NCI-H748 (cell line): Measurements from ENCODE around the gene NOL4L.
"Not testable (repeated sequence)": the region's sequence is repeated elsewhere in the genome, so short reads cannot be mapped to it uniquely, and the experiment has no call there.

ENCODE experiments used
- DNase-seq: peaks from one replicate; lab custom pipeline; 2025; ENCODE audit not compliant: unreplicated experiment; lab: John Stamatoyannopoulos, UW

Gene NOL4L

DNA sequence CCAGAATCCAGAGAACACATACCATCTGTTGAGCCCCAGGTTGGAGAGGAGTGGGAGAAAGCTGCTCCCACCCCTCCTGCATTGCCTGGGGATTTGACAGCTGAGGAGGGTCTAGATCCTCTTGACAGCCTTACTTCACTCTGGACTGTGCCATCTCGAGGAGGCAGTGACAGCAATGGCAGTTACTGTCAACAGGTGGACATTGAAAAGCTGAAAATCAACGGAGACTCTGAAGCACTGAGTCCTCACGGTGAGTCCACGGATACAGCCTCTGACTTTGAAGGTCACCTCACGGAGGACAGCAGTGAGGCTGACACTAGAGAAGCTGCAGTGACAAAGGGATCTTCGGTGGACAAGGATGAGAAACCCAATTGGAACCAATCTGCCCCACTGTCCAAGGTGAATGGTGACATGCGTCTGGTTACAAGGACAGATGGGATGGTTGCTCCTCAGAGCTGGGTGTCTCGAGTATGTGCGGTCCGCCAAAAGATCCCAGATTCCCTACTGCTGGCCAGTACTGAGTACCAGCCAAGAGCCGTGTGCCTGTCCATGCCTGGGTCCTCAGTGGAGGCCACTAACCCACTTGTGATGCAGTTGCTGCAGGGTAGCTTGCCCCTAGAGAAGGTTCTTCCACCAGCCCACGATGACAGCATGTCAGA, 149.6 kb downstream of the NOL4L start:
- no peak for DNase-seq

GRCh38 chr20:32434434-32434833, 150.7 kb downstream of the NOL4L start:
- no peak for DNase-seq

DNA sequence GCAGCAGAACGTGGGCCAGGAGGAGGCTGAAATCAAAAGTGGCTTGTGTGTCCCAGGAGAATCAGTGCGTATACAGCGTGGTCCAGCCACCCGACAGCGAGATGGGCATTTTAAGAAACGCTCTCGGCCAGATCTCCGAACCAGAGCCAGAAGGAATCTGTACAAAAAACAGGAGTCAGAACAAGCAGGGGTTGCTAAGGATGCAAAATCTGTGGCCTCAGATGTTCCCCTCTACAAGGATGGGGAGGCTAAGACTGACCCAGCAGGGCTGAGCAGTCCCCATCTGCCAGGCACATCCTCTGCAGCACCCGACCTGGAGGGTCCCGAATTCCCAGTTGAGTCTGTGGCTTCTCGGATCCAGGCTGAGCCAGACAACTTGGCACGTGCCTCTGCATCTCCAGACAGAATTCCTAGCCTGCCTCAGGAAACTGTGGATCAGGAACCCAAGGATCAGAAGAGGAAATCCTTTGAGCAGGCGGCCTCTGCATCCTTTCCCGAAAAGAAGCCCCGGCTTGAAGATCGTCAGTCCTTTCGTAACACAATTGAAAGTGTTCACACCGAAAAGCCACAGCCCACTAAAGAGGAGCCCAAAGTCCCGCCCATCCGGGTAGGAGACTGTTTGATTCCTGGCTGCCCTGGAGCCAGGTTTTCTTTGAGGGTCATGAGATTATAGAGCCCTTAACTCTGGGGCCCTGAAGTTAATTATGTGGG, 151.7 kb downstream of the NOL4L start:
- no peak for DNase-seq

GRCh38 chr20:32432277-32432676, 152.9 kb downstream of the NOL4L start:
- DNase-seq = no peak

- no peak for DNase-seq
These were observed 153.7 kb downstream of the NOL4L start for GRCh38 chr20:32431457-32431856.

DNA sequence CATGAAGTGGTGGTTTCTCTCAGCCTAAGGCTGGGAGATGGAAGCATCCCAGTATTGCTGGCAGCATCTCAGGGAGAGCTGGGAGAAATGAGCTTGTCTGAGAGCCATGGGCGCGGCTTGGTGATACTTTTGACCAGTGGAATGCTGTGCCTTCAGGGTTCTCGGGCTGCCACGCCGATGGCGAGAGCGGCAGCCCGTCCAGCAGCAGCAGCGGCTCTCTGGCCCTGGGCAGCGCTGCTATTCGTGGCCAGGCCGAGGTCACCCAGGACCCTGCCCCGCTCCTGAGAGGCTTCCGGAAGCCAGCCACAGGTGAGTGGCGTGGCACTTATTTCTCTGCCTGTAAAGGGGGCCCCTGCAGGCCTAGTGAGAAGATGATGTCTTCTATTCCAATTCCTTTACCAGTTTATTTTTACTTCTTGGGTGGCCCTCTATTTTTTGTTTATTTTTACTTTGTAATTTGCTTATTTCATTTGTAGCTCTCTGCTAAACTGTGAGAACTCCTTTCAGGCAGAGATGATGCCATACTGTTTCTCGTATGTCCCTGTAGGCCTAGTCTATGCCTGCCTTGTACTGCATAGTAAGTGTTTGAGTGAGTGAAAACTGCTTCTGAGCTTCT, 155.3 kb downstream of the NOL4L start:
- no peak for DNase-seq

DNA sequence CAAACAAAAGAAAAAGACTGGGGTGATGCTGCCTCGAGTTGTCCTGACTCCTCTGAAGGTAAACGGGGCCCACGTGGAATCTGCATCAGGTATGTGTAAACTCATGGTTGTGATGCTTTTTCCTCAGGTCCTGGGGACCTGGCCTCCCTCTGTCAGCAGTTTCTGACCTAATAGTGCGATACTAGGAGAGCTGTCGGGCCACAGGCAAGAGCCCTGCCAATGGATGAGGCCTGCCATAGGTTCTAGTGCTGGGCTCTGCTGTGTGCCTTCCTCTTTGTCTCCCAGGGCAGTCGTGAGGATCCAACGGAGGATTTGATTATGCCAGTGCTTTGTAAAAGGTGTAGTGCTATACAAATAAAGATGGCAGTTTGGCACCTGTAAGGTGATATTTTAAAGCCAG, 155.8 kb downstream of the NOL4L start:
- no peak for DNase-seq

GRCh38 chr20:32427996-32428395, 157.1 kb downstream of the NOL4L start:
- no peak for DNase-seq

DNA sequence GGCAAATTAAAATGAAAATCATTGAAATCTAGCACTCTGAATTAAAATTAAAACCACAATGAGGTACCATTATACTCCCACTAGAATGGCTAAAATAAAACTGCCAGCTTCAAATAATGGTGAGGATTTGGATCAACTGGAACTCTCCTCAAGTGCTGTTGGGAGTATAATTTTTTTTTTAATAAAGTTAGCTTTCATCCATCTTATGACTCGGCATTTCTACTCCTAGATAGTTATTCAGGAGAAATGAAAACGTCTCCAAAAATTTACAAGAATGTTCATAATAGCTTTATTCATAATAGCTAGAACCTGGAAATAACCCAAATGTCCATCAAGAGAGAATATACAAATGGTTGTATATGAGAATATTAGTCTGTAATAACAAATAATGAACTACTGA, 163.8 kb downstream of the NOL4L start:
- no peak for DNase-seq

GRCh38 chr20:32418376-32418775, 166.8 kb downstream of the NOL4L start:
- no peak for DNase-seq

- no peak for DNase-seq
These were observed 168.9 kb downstream of the NOL4L start for GRCh38 chr20:32416206-32416605.

- no peak for DNase-seq
These were observed 169.6 kb downstream of the NOL4L start for GRCh38 chr20:32415494-32415893.

DNA sequence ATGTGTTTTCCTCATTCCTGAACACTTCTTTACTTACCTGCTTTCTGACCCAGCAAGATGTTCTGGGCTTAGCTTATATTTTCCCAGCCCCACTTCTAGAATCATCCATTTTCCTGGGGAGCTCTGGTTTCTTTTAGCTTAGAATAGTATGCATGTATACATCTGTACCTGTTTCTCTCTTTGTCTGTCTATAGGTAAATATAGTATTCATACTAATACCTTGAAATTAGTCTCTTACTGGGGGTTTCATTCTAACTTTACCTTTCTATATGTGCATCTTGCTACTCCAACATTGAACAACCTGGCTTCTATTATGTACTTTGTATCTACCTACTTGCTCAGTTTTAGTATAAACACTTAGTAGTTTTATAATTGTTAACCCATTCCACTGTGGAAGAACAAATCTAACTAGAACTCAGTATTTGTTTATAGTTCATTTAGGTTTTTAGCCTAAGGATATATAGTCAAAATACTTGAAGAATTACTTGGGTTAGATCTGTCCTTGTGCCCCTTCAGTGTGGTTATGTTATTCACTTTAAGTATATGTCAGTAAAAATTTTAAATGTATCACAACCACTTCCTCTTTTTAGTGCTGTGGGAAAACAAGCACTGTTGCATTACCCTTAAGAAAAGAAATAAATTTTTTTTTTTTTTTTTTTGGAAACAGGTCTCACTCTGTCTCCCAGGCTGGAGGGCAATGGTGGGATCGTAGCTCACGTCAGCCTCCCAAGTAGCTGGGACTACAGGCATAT, 173.0 kb downstream of the NOL4L start:
- no peak for DNase-seq

GRCh38 chr20:32407131-32407750, 177.9 kb downstream of the NOL4L start:
- not testable (repeated sequence) for DNase-seq

GRCh38 chr20:32406701-32407100, 178.4 kb downstream of the NOL4L start:
- DNase-seq = no peak

DNA sequence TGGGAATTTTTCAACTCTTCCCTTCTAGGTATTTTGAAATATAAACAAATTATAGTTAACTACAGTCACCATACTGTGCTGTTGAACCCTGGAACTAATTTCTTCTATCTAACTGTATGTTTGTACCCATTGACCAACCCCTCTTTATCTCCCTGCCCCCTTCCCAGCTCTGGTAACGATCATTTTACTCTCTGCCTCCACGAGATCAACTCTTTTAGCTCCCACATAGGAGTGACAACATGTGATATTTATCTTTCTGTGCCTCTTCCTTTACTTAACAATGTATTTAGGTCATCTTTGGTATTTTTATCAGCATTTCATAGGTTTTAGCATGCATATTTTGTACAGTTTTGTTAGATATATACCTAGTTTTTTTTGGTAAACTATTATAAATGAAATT, 181.1 kb downstream of the NOL4L start:
- DNase-seq = no peak

- no peak for DNase-seq
These were observed 184.7 kb downstream of the NOL4L start for GRCh38 chr20:32400476-32400875.

DNA sequence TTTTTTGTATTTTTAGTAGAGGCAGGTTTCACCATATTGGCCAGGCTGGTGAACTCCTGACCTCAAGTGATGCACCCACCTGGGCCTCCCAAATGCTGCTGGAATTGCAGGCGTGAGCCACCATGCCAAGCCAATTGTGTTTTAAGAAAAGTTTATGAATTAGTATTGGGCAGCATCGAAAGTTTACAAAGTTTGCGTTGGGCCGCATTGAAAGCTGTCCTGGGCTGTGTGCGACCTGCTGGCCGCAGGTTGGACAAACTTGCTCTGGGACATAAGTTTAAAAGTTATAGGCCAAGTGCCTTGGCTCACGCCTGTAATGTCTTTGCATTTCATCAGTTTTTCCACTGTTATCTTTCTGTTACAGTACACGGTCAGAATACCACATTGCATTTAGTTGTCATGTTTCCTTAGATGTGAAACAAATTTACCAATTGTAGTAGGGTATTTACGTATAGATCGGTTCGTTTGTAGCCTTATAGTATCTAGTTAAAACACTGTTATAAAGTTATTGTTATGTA, 187.5 kb downstream of the NOL4L start:
- no peak for DNase-seq

DNA sequence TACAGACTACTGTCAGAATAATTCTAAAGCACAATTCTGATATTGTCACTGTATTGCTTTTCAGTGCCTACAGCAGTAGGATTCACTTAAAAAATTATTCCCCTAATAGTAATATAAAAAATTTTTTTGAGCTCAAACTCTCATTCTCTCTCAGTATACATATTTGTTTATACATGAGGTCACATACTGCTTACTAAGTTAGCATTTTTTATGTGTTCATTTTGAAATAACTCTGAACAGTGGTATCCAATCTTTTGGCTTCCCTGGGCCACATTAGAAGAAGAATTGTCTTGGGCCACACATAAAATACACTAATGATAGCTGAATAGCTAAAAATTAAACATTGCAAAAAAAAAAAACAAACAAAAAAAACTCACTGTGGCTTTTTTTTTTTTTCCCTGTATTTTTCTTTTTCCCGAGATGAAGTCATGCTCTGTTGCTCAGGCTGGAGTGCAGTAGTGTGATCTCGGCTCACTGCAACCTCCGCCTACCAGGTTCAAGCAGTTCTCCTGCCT, 188.4 kb downstream of the NOL4L start:
- DNase-seq = no peak

DNA sequence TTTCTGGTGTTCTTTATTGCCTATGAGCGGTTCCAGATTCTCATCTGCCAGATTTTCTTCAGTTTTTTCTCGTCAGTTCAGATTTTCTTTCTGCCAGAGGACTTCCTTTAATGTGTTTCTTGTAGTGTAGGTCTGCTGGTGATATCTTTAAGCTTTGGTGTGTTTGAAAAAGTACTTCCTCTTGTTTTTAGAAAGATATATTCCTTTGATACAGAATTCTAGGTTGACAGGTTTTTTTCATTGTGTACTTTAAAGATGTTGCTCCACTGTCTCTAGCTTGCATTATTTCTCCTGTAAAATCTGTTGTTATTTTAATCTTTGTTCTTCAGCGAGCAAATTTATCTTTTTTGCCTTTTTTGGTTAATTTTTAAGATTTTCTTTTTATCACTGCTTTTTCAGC, 190.1 kb downstream of the NOL4L start:
- DNase-seq = no peak
